Left lung (tissue), 10 donors: ENCODE data around the gene CASP3. TPM values are rescaled to one million over a fixed set of nuclear protein-coding genes. Genes with fewer than 3 reads are reported as not detected.
A peak's percentile ranks its signal among the peaks of the same experiment; 100 is the strongest.

Experiments used
- ATAC-seq: fragments of 200-7000 bp; cut with Tn5 transposase; one replicate; pipeline ENCODE4 v1.9.1; 2020; ENCODE audit warnings: moderate library complexity
- DNase-seq, 4 donors: peaks; one replicate each; pipeline ENCODE4 v3.0.0-alpha.2; 2013 to 2020
- H3K27ac ChIP-seq, 2 donors: fragments of 200-600 bp; sonication (generic) in 1 of 2; one replicate each; pipeline versions ENCODE4 v1.5.0 to v1.8.0; 2020 to 2021
- H3K27me3 ChIP-seq, 2 donors: fragments of 200-600 bp; sonication (generic) in 1 of 2; one replicate each; pipeline versions ENCODE4 v1.5.0 to v1.8.0; 2020 to 2021
- H3K36me3 ChIP-seq, 2 donors: fragments of 200-600 bp; sonication (generic) in 1 of 2; one replicate each; pipeline versions ENCODE4 v1.5.0 to v1.8.0; 2020 to 2021
- H3K4me1 ChIP-seq, 2 donors: fragments of 200-600 bp; one replicate each; pipeline ENCODE4 v1.8.0; 2021
- H3K4me3 ChIP-seq, 2 donors: fragments of 200-600 bp; sonication (generic) in 1 of 2; one replicate each; pipeline versions ENCODE4 v1.5.0 to v1.8.0; 2020 to 2021; ENCODE audit warnings: mild to moderate bottlenecking in 1 of 2
- H3K9me3 ChIP-seq, 2 donors: fragments of 200-600 bp; sonication (generic) in 1 of 2; one replicate each; pipeline versions ENCODE4 v1.5.0 to v1.8.0; 2020 to 2021
- intact Hi-C, 2 donors: fragments of 100-400 bp; cut with DNase I; formaldehyde crosslinking; loops; one replicate each; pipeline versions ENCODE4 v1.11.2 to v1.14.2; 2022
- polyA plus RNA-seq, 6 donors: library from polyadenylated mRNA; unstranded; fragments of 120-200 nt; gene quantifications; one replicate each; pipeline ENCODE4 v1.2.1, GENCODE V29; 2013; ENCODE audit not compliant: insufficient read length in 6 of 6
- total RNA-seq, 2 donors: library from RNA; stranded (reverse); fragmentation: NEBNext Ultra II Directional; extraction: Animal tissue kit (Norgen Biotek cat#: 25700); gene quantifications; one replicate each; pipeline ENCODE4 v1.2.1, GENCODE V29; 2021
- TF ChIP-seq, protein P1 (sequence below), 2 donors: fragments of 200-600 bp; sonication (generic) in 1 of 2; IDR thresholded peaks; one replicate each; pipeline versions ENCODE4 v1.5.0 to v1.8.0; 2021; ENCODE audit warnings: antibody characterized with exemption in 2 of 2
- donor health status: DM: no; HTN: yes; CAD: no.
- donor health status: DM: no; HTN: no; CAD: no.

The CASP3 gene
- total and polyA plus RNA-seq, 8 donors, result 19.1 to 37.9 (median 35.0) TPM

DNA sequence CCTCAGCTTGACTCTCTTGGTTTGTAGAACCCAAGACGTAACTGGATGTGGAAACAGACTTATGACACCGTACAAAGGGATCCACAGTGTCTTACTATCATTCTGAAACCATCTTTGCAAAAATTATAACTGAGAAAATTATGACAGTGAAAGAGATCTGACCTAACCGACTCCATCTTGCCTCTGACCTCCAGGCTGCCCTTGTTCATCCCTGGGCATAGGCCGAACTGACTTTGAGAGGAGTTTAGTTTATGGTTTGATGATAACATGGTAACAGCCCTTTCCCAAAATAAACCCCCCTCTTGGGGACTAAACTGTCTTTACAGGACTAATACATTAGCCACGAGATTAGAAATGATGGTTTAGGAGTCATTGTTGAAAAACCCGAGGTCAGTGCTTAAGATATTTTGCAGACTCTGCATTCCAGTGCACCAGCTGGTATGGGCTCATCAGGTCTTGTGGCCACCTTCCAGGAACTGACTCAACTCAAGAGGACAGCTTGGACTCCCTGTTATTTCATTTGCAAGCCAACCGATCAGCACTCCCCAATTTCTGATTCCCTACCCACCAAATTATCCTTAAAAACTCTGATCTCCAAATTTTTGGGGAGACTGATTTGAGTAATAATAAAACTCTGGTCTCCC lies 49.6 kb downstream of the CASP3 start:
- no peaks in the 10 kb centered on the region for H3K27me3 ChIP-seq
- TF ChIP-seq, protein P1, sequence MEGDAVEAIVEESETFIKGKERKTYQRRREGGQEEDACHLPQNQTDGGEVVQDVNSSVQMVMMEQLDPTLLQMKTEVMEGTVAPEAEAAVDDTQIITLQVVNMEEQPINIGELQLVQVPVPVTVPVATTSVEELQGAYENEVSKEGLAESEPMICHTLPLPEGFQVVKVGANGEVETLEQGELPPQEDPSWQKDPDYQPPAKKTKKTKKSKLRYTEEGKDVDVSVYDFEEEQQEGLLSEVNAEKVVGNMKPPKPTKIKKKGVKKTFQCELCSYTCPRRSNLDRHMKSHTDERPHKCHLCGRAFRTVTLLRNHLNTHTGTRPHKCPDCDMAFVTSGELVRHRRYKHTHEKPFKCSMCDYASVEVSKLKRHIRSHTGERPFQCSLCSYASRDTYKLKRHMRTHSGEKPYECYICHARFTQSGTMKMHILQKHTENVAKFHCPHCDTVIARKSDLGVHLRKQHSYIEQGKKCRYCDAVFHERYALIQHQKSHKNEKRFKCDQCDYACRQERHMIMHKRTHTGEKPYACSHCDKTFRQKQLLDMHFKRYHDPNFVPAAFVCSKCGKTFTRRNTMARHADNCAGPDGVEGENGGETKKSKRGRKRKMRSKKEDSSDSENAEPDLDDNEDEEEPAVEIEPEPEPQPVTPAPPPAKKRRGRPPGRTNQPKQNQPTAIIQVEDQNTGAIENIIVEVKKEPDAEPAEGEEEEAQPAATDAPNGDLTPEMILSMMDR (IDR thresholded peaks at IDR 0.05), result no peak
- peak; percentile 49 for ATAC-seq
- no peaks in the 10 kb centered on the region for H3K4me1 ChIP-seq
- DNase-seq, result no peak
- no peak overlapping the region for H3K4me3 ChIP-seq
- H3K27ac ChIP-seq, result no peak overlapping the region
- H3K9me3 ChIP-seq, result peaks cover 0 to 9% of the 10 kb centered on the region in 2 donors
- H3K36me3 ChIP-seq, result no peaks in the 10 kb centered on the region
- intact Hi-C loops, result no loop called here

DNA sequence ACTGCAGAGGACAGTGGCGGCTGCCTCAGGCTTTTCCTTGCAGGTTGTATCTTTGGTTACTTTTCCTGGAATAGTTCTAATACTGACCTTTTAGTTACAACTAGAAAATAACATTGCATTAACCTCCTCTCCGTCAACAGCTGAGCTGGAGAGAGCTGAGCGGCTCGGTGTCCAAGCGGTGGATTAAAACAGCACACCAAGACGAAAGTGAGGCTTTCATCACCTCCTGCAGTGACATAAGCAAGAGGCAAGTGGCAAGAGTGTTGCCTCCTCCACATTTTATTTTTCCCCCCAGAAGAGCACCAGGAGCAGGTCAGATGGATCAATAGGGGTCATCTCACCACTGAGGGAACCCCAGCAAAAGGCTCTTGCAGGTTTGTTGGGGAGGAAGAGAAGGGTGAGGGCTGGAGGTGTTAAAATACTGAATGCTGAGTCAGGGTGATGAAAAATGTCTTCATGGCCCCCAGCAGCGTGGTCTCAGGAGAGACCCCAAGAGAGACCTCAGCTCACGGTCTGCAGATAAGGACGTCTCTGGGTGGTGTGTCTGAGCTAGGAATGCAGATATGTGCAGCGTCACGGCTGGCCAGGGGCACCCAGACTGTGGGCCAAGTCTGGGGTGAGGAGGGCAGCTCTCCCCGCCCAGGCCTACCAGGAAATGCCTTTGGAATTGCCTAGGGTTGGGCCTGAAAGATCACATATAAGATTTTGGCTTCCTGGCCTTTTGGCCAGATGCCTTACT lies 50.3 kb downstream of the CASP3 start:
- H3K4me3 ChIP-seq, result no peak overlapping the region
- TF ChIP-seq, protein P1 (IDR thresholded peaks at IDR 0.05), result no peak
- H3K27ac ChIP-seq, result no peak overlapping the region
- no peaks in the 10 kb centered on the region for H3K36me3 ChIP-seq
- no peak for DNase-seq
- H3K4me1 ChIP-seq, result no peaks in the 10 kb centered on the region
- peak; percentile 18 for ATAC-seq
- H3K9me3 ChIP-seq, result peaks cover 0 to 2% of the 10 kb centered on the region in 2 donors
- no peaks in the 10 kb centered on the region for H3K27me3 ChIP-seq
- intact Hi-C loops, result no loop called here

DNA sequence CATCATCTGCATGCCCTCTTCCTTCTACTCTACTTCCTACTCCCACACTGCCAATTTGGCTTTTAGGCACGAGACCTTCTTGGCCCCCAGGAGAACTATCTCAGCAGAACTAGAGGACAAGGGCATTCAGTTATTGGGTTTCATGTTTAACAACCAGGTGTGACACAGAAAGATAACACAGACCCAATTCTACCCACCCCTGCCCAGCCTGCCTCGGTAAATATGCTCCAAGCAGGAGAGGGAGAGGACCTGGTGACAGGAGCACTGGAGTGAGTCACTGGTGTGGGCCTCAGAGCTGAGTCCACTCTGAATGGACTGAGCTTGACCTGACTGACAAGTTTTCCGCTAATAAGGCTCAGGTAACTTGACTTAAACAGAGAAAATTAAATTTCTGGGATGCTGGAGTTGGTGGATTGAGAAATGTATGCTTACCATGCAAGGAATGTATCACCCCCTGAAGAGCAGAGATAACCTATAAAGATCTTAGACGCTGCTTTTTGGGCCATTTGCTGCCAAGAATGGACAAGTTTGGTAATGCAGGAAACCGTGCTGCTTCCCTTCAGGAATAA lies 52.5 kb downstream of the CASP3 start:
- ATAC-seq (peak; percentile 34), DNase-seq (no peak)
- Histone ChIP-seq H3K27ac (no peak overlapping the region), H3K36me3 (no peaks in the 10 kb centered on the region), H3K4me3 (no peak overlapping the region), H3K9me3 (no peaks in the 10 kb centered on the region), H3K4me1 (no peaks in the 10 kb centered on the region), H3K27me3 (no peaks in the 10 kb centered on the region)
- intact Hi-C loops, result no loop called here
- TF ChIP-seq, protein P1 (IDR thresholded peaks at IDR 0.05), result no peak

DNA sequence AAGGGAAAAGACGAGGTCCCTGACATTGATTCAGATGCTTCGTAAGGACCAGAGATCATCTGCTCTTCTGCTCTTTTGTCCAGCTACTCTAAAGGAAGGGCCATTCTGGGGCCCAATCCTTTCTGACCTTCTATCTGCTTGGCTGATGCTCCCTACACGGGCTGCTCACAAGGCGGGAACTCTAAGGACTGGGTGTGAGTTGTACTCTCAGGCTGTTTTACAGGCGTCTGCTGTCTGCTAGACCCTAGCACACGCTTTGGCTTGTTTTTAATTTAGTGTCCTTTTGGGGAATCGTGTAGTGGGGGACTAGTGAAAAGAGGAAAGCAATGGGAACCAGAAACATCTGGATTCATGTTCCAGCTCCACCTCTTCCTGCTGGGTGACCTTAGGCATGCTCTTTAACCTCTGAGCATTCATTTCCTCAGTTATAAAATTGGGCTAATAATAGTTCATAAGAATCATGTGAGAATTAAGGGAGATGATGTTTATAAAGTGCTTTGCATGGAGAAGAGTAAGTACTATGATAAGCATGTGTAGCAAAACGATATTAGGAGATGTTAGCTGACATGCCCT lies 53.1 kb downstream of the CASP3 start:
- no peaks in the 10 kb centered on the region for H3K9me3 ChIP-seq
- TF ChIP-seq, protein P1 (IDR thresholded peaks at IDR 0.05), result no peak
- no peaks in the 10 kb centered on the region for H3K4me1 ChIP-seq
- H3K36me3 ChIP-seq, result no peaks in the 10 kb centered on the region
- H3K27ac ChIP-seq, result no peak overlapping the region
- no peak overlapping the region for H3K4me3 ChIP-seq
- DNase-seq (no peak), ATAC-seq (no peak)
- H3K27me3 ChIP-seq, result no peaks in the 10 kb centered on the region
- intact Hi-C loops, result no loop called here

DNA sequence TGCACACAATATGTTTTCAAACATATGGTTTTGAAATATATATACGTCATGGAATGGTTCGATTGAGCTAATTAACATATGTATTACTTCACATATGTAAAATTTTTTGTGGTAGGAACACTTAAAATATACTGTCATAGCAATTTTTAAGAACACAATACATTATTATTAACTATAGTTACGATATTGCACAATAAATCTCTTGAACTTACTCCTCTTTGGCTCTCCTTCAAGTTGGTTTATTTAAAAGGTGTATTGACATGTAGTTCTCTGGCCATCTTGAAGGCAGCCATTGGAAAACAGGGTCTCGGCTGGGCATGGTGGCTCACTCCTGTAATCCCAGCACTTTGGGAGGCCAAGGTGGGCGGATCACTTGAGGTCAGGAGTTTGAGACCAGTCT lies 53.8 kb downstream of the CASP3 start:
- Histone ChIP-seq H3K9me3 (no peaks in the 10 kb centered on the region), H3K27me3 (no peaks in the 10 kb centered on the region), H3K36me3 (no peaks in the 10 kb centered on the region), H3K4me3 (no peak overlapping the region), H3K27ac (no peak overlapping the region), H3K4me1 (no peaks in the 10 kb centered on the region)
- no peak for ATAC-seq
- DNase-seq, result no peak
- TF ChIP-seq, protein P1 (IDR thresholded peaks at IDR 0.05), result no peak
- intact Hi-C loops, result no loop called here
